Endothelial cell of umbilical vein (primary cell): Measurements from ENCODE around the gene SNCA. TPM values are rescaled to one million over a fixed set of nuclear protein-coding genes. Genes with fewer than 3 reads are reported as not detected.

Source experiments
- BruUV-seq: library from RNA; stranded (reverse); fragments of 400-500 nt; replicated peaks from 2 replicates; lab custom pipeline; 2021; lab: Mats Ljungman, UMichigan
- CTCF ChIA-PET: fragments of 300-600, 350-600 bp; sonication (Branson Sonifier 250); formaldehyde crosslinking; loops from one replicate; lab custom pipeline; 2021; ENCODE audit warnings: antibody characterized with exemption, inconsistent platforms; lab: Charles Lee
- POLR2A ChIA-PET: fragments of 300-600, 350-600 bp; sonication (Branson Sonifier 250); formaldehyde crosslinking; loops from one replicate; lab custom pipeline; 2021; ENCODE audit warnings: antibody characterized with exemption, inconsistent platforms; lab: Charles Lee
- DNase-seq: peaks from one replicate; pipeline ENCODE4 v3.0.0-alpha.2; 2011; ENCODE audit warnings: low read depth, low spot score
- FAIRE-seq: peaks from 2 replicates; lab custom pipeline; 2011; peaks lifted over from hg19 to GRCh38; lab: Jason Lieb, UNC
- H2AFZ ChIP-seq: 2 replicates; pipeline ENCODE4 v1.6.0; 2012; ENCODE audit warnings: low read depth, low read length, control low read depth, inconsistent platforms
- H3K27ac ChIP-seq: 2 replicates; pipeline ENCODE4 v1.5.1; 2011; ENCODE audit warnings: low read depth, mild to moderate bottlenecking, control low read depth, low read length, moderate library complexity; ENCODE audit not compliant: insufficient read depth
- H3K27me3 ChIP-seq, 2 experiments: 2 replicates each; pipeline versions ENCODE4 v1.6.0 to v1.6.1; 2011; ENCODE audit warnings: low read length in 2 of 2, mixed read lengths in 1 of 2; ENCODE audit not compliant: control insufficient read depth in 2 of 2, insufficient read depth in 2 of 2
- H3K36me3 ChIP-seq, 2 experiments: 2 replicates in 1 of 2; 3 replicates in 1 of 2; pipeline ENCODE4 v1.5.1; 2011; ENCODE audit warnings: low read length in 2 of 2, mild to moderate bottlenecking in 1 of 2, moderate library complexity in 1 of 2; ENCODE audit not compliant: control insufficient read depth in 2 of 2, insufficient read depth in 2 of 2; ENCODE audit errors: extremely low read depth in 1 of 2
- H3K4me1 ChIP-seq: 3 replicates; pipeline ENCODE4 v1.5.1; 2011; ENCODE audit warnings: mild to moderate bottlenecking, low read length; ENCODE audit not compliant: control insufficient read depth, insufficient read depth; ENCODE audit errors: extremely low read depth
- H3K4me2 ChIP-seq: 2 replicates; pipeline ENCODE4 v1.6.1; 2011; ENCODE audit warnings: low read length, control low read depth, mixed read lengths; ENCODE audit not compliant: insufficient read depth
- H3K4me3 ChIP-seq, 3 experiments: fragments of 200-600 bp in 1 of 3; sonication (generic), shearing (Covaris generic) in 1 of 3; replicated peaks in 1 of 3; 2 replicates each; pipeline ENCODE4 v1.5.1; 2011 to 2016; ENCODE audit warnings: control low read depth in 3 of 3, low read length in 3 of 3, mild to moderate bottlenecking in 2 of 3, inconsistent platforms in 1 of 3, low read depth in 1 of 3, moderate library complexity in 1 of 3; ENCODE audit not compliant: insufficient read depth in 1 of 3
- H3K79me2 ChIP-seq: 2 replicates; pipeline ENCODE4 v1.6.0; 2012; ENCODE audit warnings: low read length, inconsistent platforms; ENCODE audit not compliant: control insufficient read depth, insufficient read depth
- H3K9ac ChIP-seq: replicated peaks from 2 replicates; pipeline ENCODE3; 2011; ENCODE audit warnings: low read length, control low read depth; ENCODE audit not compliant: insufficient read depth; ENCODE audit errors: extremely low read depth
- H3K9me1 ChIP-seq: replicated peaks from 3 replicates; pipeline ENCODE4 v1.6.0; 2011; ENCODE audit warnings: mild to moderate bottlenecking, low read length; ENCODE audit not compliant: control insufficient read depth, insufficient read depth; ENCODE audit errors: extremely low read depth
- H3K9me3 ChIP-seq: replicated peaks from 2 replicates; pipeline ENCODE4 v1.5.1; 2012; ENCODE audit warnings: low read length, inconsistent platforms; ENCODE audit not compliant: control insufficient read depth, insufficient read depth
- H4K20me1 ChIP-seq: replicated peaks from 2 replicates; pipeline ENCODE3; 2011; ENCODE audit warnings: mild to moderate bottlenecking, low read length; ENCODE audit not compliant: control insufficient read depth, insufficient read depth; ENCODE audit errors: extremely low read depth
- EZH2 ChIP-seq: IDR thresholded peaks from 2 replicates; pipeline ENCODE4 v1.6.1; 2012; ENCODE audit warnings: borderline replicate concordance, low read depth, mild to moderate bottlenecking, moderate library complexity, low read length, inconsistent platforms; ENCODE audit not compliant: severe bottlenecking
- FOS ChIP-seq: IDR thresholded peaks from 2 replicates; pipeline ENCODE4 v1.6.1; 2011; ENCODE audit warnings: mild to moderate bottlenecking, low read length, moderate library complexity, borderline replicate concordance; ENCODE audit not compliant: insufficient read depth
- GATA2 ChIP-seq: IDR thresholded peaks from 2 replicates; pipeline ENCODE4 v1.7.0; 2011; ENCODE audit warnings: low read depth, mild to moderate bottlenecking, moderate library complexity, mixed read lengths, low read length; ENCODE audit not compliant: insufficient read length, insufficient read depth
- JUN ChIP-seq: IDR thresholded peaks from 2 replicates; pipeline ENCODE4 v1.6.1; 2011; ENCODE audit warnings: borderline replicate concordance, low read depth; ENCODE audit not compliant: insufficient read length, insufficient read depth
- MYC ChIP-seq: IDR thresholded peaks from one replicate; pipeline ENCODE4 v1.6.1; 2011; ENCODE audit warnings: mild to moderate bottlenecking, low read depth, low read length
- POLR2A ChIP-seq: IDR thresholded peaks from 2 replicates; pipeline ENCODE4 v1.6.1; 2012; ENCODE audit warnings: low read depth, mild to moderate bottlenecking, control low read depth, low read length
- POLR2AphosphoS5 ChIP-seq: IDR thresholded peaks from 2 replicates; pipeline ENCODE4 v1.6.1; 2012; ENCODE audit warnings: low read depth, mild to moderate bottlenecking, control low read depth, low read length, moderate library complexity; ENCODE audit not compliant: insufficient read depth
- dilution Hi-C: fragments of 300-500 bp; cut with MboI; formaldehyde crosslinking; loops from one replicate; pipeline ENCODE4 v1.15.0; 2019; ENCODE audit warnings: low sequenced_read_pairs; ENCODE audit not compliant: extremely low pct_ligation_motif_present
- intact Hi-C: fragments of 100-400 bp; cut with micrococcal nuclease; formaldehyde crosslinking; loops from one replicate; pipeline ENCODE4 v1.10.0; 2022
- polyA plus RNA-seq, 4 experiments: library from polyadenylated mRNA; depleted of rRNA in 3 of 4; stranded (reverse) in 3 of 4; unstranded in 1 of 4; fragments of >200 nt; gene quantifications; 2 replicates each; pipeline versions ENCODE4 v1.2.1 to v1.2.3, GENCODE V29; 2011 to 2012; ENCODE audit warnings: missing spikeins in 1 of 4
- total RNA-seq: library from RNA; stranded (reverse); gene quantifications from 2 replicates; pipeline ENCODE4 v1.2.3, GENCODE V29; 2021
- TF ChIP-seq, protein P1 (sequence below), 2 donors: IDR thresholded peaks; 1 replicate in 1 of 2; 2 replicates in 1 of 2; pipeline ENCODE4 v1.5.1; 2011; ENCODE audit warnings: low read length in 2 of 2, mild to moderate bottlenecking in 2 of 2, moderate library complexity in 2 of 2, control low read depth in 1 of 2, inconsistent platforms in 1 of 2, low read depth in 1 of 2; ENCODE audit not compliant: insufficient read depth in 1 of 2; ENCODE audit errors: extremely low read depth in 1 of 2
- TF ChIP-seq, protein P2 (sequence below): IDR thresholded peaks from 2 replicates; pipeline ENCODE4 v1.6.1; 2011; ENCODE audit not compliant: insufficient read depth, insufficient read length

The SNCA gene
- total and polyA plus RNA-seq, 2 donors (not counting 3 experiments of a cell fraction or from before 2014, with no cell fraction given): 76.8 to 116 TPM

DNA sequence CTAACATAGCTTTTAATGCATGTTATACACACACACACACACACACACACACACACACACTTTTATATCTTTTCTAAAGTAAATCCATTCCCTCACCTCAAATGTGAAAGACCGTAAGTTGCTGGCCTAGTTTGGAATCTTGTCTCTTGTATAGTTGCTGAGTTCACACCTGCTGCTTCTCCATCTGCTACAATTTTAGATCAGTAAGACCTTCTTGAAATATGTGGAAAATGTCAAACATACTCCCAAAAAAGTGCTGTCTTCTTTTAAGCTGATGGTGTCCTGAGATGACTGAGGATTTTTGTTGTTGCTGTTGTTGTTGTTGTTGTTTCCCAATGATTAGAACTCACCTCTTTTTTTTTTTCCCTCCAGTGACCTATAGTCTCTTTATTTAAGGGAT, 121.3 kb downstream of the SNCA start:
- dilution Hi-C loops: no loop called here
- H3K27ac ChIP-seq: no peak overlapping the region
- BruUV-seq: no TSS peak
- H3K36me3 ChIP-seq: no peaks in the 10 kb centered on the region
- no peak for FAIRE-seq
- DNase-seq: no peak
- intact Hi-C loops: no loop called here
- CTCF ChIA-PET: no interaction called here
- H3K4me1 ChIP-seq: no peaks in the 10 kb centered on the region
- no peaks in the 10 kb centered on the region for H3K9me1 ChIP-seq
- no peak overlapping the region for H2AFZ ChIP-seq
- POLR2A ChIA-PET: no interaction called here
- TF ChIP-seq GATA2 (no peak), JUN (no peak)
- TF ChIP-seq, protein P1, sequence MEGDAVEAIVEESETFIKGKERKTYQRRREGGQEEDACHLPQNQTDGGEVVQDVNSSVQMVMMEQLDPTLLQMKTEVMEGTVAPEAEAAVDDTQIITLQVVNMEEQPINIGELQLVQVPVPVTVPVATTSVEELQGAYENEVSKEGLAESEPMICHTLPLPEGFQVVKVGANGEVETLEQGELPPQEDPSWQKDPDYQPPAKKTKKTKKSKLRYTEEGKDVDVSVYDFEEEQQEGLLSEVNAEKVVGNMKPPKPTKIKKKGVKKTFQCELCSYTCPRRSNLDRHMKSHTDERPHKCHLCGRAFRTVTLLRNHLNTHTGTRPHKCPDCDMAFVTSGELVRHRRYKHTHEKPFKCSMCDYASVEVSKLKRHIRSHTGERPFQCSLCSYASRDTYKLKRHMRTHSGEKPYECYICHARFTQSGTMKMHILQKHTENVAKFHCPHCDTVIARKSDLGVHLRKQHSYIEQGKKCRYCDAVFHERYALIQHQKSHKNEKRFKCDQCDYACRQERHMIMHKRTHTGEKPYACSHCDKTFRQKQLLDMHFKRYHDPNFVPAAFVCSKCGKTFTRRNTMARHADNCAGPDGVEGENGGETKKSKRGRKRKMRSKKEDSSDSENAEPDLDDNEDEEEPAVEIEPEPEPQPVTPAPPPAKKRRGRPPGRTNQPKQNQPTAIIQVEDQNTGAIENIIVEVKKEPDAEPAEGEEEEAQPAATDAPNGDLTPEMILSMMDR (IDR thresholded peaks at IDR 0.05; ENCODE audit: extremely low read depth in 1 of 2, insufficient read depth in 1 of 2, low read depth in 1 of 2, low read length in 2 of 2): no peak
- no peak overlapping the region for H3K4me3 ChIP-seq
- H3K9ac ChIP-seq: no peak overlapping the region
- no peaks in the 10 kb centered on the region for H3K79me2 ChIP-seq
- no peaks in the 10 kb centered on the region for H3K27me3 ChIP-seq
- no peaks in the 10 kb centered on the region for H4K20me1 ChIP-seq
- H3K9me3 ChIP-seq: no peaks in the 10 kb centered on the region
- no peak overlapping the region for H3K4me2 ChIP-seq

DNA sequence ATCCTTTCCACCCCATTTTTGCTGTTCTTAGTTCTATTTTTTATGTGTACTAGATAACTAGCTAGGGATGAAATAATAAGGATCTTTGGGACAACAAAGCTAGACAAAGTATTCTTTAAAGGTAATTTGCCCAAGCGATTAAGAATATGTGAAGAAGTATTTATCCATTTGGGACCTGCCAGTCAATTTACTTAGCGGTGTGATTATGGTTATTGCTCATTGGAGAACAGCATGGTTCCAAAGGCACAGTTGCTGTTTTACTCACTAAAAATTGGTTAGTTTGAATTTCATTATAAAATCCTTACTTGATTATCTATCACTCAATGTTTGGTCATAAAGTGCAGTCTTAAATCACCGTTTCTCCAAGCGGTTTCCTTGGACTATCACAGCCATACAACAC, 124.1 kb downstream of the SNCA start:
- Histone ChIP-seq H3K9me3 (no peaks in the 10 kb centered on the region), H3K4me3 (no peak overlapping the region), H3K4me2 (no peak overlapping the region), H3K27me3 (no peaks in the 10 kb centered on the region), H3K79me2 (no peaks in the 10 kb centered on the region), H2AFZ (no peak overlapping the region), H3K9ac (no peak overlapping the region), H3K36me3 (no peaks in the 10 kb centered on the region), H3K9me1 (no peaks in the 10 kb centered on the region), H4K20me1 (no peaks in the 10 kb centered on the region), H3K4me1 (peaks cover 16% of the 10 kb centered on the region), H3K27ac (no peak overlapping the region)
- TF ChIP-seq POLR2AphosphoS5: no peak
- no peak for TF ChIP-seq EZH2
- no peak for TF ChIP-seq JUN
- TF ChIP-seq GATA2: no peak
- TF ChIP-seq, protein P1 (IDR thresholded peaks at IDR 0.05; ENCODE audit: extremely low read depth in 1 of 2, insufficient read depth in 1 of 2, low read depth in 1 of 2, low read length in 2 of 2): no peak
- TF ChIP-seq FOS: no peak
- TF ChIP-seq POLR2A: no peak
- TF ChIP-seq, protein P2, sequence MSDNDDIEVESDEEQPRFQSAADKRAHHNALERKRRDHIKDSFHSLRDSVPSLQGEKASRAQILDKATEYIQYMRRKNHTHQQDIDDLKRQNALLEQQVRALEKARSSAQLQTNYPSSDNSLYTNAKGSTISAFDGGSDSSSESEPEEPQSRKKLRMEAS: no peak
- no peak for TF ChIP-seq MYC
- BruUV-seq: no TSS peak
- intact Hi-C loops (no loop called here), dilution Hi-C loops (no loop called here)
- CTCF ChIA-PET: interaction anchor here (1.0 to 1.9 kb wide), 5 partner anchors 18 to 231 kb away, joined by 3 to 7 read pairs (median 3); no protein-coding TSS in a partner anchor
- DNase-seq: no peak
- no peak for FAIRE-seq
- POLR2A ChIA-PET: no interaction called here
